Uterus (tissue), 4 donors: ENCODE measurements around the gene RNF13. TPM values are rescaled to one million over a fixed set of nuclear protein-coding genes. Genes with fewer than 3 reads are reported as not detected.
A peak's percentile ranks its signal among the peaks of the same experiment; 100 is the strongest.

Source experiments
- DNase-seq, 2 donors: peaks; one replicate each; pipeline ENCODE4 v3.0.0-alpha.2; 2019 to 2020
- H3K27ac ChIP-seq, 2 donors: fragments of 200-600 bp; sonication (generic); 1 replicate in 1 of 2; 2 replicates in 1 of 2; pipeline ENCODE4 v1.5.1; 2016 to 2018
- H3K27me3 ChIP-seq, 2 donors: fragments of 200-600 bp; sonication (generic); one replicate each; pipeline ENCODE4 v1.5.1; 2018 to 2019; ENCODE audit warnings: control low read depth in 1 of 2
- H3K36me3 ChIP-seq, 2 donors: fragments of 200-600 bp; sonication (generic); one replicate each; pipeline ENCODE4 v1.5.1; 2019; ENCODE audit warnings: control low read depth in 1 of 2
- H3K4me1 ChIP-seq, 2 donors: fragments of 200-600 bp; sonication (generic); one replicate each; pipeline ENCODE4 v1.5.1; 2018 to 2019; ENCODE audit warnings: control low read depth in 1 of 2
- H3K4me3 ChIP-seq, 2 donors: fragments of 200-600 bp; sonication (generic); 1 replicate in 1 of 2; 2 replicates in 1 of 2; pipeline ENCODE4 v1.5.1; 2018 to 2019; ENCODE audit warnings: mild to moderate bottlenecking in 1 of 2
- H3K9me3 ChIP-seq, 2 donors: fragments of 200-600 bp; sonication (generic); one replicate each; pipeline ENCODE4 v1.5.1; 2019; ENCODE audit warnings: control low read depth in 1 of 2
- POLR2A ChIP-seq, 2 donors: fragments of 450-650 bp; IDR thresholded peaks; one replicate each; pipeline ENCODE4 v1.6.1; 2016; ENCODE audit warnings: antibody characterized with exemption in 2 of 2, mild to moderate bottlenecking in 1 of 2, moderate library complexity in 1 of 2
- intact Hi-C: fragments of 100-400 bp; cut with DNase I; formaldehyde crosslinking; loops from one replicate; pipeline ENCODE4 v1.15.1; 2023; ENCODE audit warnings: low total_unique reads
- total RNA-seq, 4 donors: library from RNA; depleted of rRNA in 3 of 4; stranded (reverse); fragments of >200 nt in 3 of 4; gene quantifications; one replicate each; pipeline versions ENCODE4 v1.1.0 to v1.2.4, GENCODE V29; 2014 to 2023
- TF ChIP-seq, protein P1 (sequence below), 4 experiments: fragments of 200-600 bp in 2 of 4; fragments of 450-650 bp in 2 of 4; sonication (generic) in 2 of 4; IDR thresholded peaks; one replicate each; pipeline ENCODE4 v1.5.1; 2016 to 2019; ENCODE audit warnings: antibody characterized with exemption in 4 of 4, mild to moderate bottlenecking in 2 of 4, moderate library complexity in 1 of 4
- donor health status: DM: yes; HTN: yes; CAD: no.

Gene RNF13
- total RNA-seq, 4 donors from 2014 or later, result 108 to 131 (median 113) TPM

DNA sequence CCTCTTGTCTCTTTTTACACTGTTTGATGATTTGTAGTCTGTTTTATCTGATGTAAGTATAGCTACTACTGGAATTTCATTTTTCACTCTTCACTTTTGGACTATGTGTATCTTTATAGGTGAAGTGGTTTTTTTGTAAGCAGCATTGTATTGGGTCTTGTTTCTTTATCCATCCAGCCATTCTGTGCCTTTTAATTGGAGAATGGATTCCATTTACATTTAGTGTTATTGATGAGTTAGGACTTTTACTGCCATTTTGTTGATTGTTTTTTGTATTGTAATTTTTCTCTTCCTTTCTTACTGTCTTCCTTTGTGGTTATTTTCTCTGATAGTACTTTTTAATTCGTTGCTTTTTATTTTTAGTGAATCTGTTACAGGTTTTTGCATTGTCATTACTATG, 54.5 kb downstream of the RNF13 start:
- peaks cover 0 to 9% of the 10 kb centered on the region in 2 donors for H3K9me3 ChIP-seq
- no peak overlapping the region for H3K4me3 ChIP-seq
- H3K36me3 ChIP-seq, result no peaks in the 10 kb centered on the region
- no peaks in the 10 kb centered on the region for H3K27me3 ChIP-seq
- no peaks in the 10 kb centered on the region for H3K4me1 ChIP-seq
- H3K27ac ChIP-seq, result no peak overlapping the region
- no peak for DNase-seq
- intact Hi-C loops, result no loop called here
- TF ChIP-seq, protein P1, sequence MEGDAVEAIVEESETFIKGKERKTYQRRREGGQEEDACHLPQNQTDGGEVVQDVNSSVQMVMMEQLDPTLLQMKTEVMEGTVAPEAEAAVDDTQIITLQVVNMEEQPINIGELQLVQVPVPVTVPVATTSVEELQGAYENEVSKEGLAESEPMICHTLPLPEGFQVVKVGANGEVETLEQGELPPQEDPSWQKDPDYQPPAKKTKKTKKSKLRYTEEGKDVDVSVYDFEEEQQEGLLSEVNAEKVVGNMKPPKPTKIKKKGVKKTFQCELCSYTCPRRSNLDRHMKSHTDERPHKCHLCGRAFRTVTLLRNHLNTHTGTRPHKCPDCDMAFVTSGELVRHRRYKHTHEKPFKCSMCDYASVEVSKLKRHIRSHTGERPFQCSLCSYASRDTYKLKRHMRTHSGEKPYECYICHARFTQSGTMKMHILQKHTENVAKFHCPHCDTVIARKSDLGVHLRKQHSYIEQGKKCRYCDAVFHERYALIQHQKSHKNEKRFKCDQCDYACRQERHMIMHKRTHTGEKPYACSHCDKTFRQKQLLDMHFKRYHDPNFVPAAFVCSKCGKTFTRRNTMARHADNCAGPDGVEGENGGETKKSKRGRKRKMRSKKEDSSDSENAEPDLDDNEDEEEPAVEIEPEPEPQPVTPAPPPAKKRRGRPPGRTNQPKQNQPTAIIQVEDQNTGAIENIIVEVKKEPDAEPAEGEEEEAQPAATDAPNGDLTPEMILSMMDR (IDR thresholded peaks at IDR 0.05), result no peak

DNA sequence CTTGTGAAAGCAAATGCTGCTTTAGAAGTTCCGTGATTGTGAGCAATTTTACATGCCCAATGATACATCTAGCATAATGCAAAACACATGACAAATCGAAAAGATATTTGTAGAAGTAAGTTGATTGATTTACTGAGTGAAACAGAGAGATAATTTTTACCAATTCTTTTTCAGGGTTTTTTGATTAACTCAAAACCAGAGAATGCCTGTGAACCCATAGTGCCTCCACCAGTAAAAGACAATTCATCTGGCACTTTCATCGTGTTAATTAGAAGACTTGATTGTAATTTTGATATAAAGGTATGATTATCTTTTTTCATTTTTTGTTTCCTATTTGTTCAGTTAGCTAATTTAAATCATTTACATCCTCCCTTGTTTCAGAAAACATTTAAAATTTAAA, 58.8 kb downstream of the RNF13 start:
- no peak for TF ChIP-seq POLR2A (IDR thresholded peaks at IDR 0.05)
- TF ChIP-seq, protein P1 (IDR thresholded peaks at IDR 0.05), result no peak

DNA sequence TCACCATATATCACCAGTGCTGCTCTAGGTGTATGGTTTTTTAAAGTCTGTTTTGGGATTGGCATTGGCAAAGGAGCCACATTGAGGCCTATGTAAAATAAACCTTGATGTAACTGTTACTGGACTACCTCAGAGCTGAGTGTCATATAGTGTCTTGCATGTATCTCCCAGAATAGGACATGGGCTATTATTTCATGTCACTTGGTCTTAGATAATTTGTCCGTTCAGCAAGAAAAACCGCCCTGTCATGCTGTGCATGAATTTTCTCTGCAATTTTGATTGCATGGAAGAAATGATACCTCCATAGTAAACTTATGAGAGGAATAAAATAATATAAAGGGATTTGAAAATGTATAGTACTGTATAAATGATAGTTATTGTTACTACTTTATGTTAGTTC, 59.6 kb downstream of the RNF13 start:
- no peak for DNase-seq
- Histone ChIP-seq H3K4me3 (no peak overlapping the region), H3K27me3 (no peaks in the 10 kb centered on the region), H3K4me1 (peaks cover 0 to 3% of the 10 kb centered on the region in 2 donors), H3K36me3 (no peaks in the 10 kb centered on the region), H3K27ac (no peak overlapping the region), H3K9me3 (peaks cover 0 to 9% of the 10 kb centered on the region in 2 donors)
- TF ChIP-seq, protein P1 (IDR thresholded peaks at IDR 0.05), result no peak
- no peak for TF ChIP-seq POLR2A (IDR thresholded peaks at IDR 0.05)
- intact Hi-C loops, result no loop called here

More for the DNA sequence above, 58.8 kb downstream of the RNF13 start:
- intact Hi-C loops, result no loop called here
- H3K4me3 ChIP-seq, result no peak overlapping the region
- H3K27ac ChIP-seq, result no peak overlapping the region
- peaks cover 0 to 9% of the 10 kb centered on the region in 2 donors for H3K9me3 ChIP-seq
- no peaks in the 10 kb centered on the region for H3K27me3 ChIP-seq
- H3K36me3 ChIP-seq, result no peaks in the 10 kb centered on the region
- DNase-seq, result no peak
- peaks cover 0 to 3% of the 10 kb centered on the region in 2 donors for H3K4me1 ChIP-seq

DNA sequence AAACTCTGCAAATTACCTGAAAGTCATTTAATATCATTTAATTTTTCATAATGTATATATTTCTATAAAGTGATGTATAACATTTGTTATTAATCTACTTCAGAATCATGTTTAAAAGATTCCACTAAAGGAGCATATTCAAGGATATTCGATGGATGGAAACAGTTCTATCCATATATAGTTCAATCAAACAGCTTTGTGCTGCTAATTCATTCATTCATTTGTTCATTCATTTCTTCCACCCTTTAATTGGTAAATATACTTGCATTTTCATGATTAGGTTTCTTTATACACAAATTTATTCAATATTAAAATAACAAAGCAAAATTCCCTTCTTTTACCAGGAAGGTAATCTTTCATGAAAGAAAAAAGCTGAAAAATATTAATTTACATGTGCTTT, 64.7 kb downstream of the RNF13 start:
- no peak overlapping the region for H3K27ac ChIP-seq
- H3K36me3 ChIP-seq, result no peaks in the 10 kb centered on the region
- no peaks in the 10 kb centered on the region for H3K27me3 ChIP-seq
- no peak for TF ChIP-seq POLR2A (IDR thresholded peaks at IDR 0.05)
- TF ChIP-seq, protein P1 (IDR thresholded peaks at IDR 0.05), result no peak
- no peaks in the 10 kb centered on the region for H3K9me3 ChIP-seq
- peaks cover 0 to 3% of the 10 kb centered on the region in 2 donors for H3K4me1 ChIP-seq
- no peak overlapping the region for H3K4me3 ChIP-seq
- intact Hi-C loops, result no loop called here
- no peak for DNase-seq

DNA sequence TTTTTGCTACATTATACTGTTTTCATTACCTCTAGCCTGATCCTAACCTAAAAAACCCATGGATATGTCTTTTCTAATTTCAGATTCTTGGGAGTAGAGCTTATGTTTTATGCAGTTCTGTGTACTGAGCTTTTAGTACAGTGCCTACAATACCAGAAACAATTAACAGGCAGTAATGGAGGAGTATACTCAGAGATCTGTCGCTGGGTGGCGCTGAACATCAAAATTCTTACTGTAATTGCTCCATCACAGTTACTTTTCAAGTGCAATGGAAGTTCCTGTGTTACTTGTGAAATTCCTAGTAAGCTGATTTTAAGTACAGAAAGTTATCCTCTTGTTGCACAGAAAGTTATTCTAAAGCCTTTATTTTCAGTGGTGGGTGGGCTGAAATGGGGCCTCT, 66.9 kb downstream of the RNF13 start:
- Histone ChIP-seq H3K9me3 (no peaks in the 10 kb centered on the region), H3K27me3 (no peaks in the 10 kb centered on the region), H3K27ac (no peak overlapping the region), H3K36me3 (no peaks in the 10 kb centered on the region), H3K4me3 (no peak overlapping the region), H3K4me1 (peaks cover 0 to 3% of the 10 kb centered on the region in 2 donors)
- peak; percentile 31 to 36 for DNase-seq
- intact Hi-C loops, result no loop called here
- TF ChIP-seq, protein P1 (IDR thresholded peaks at IDR 0.05), result peak; percentile 24 to 48 (median 38)
- TF ChIP-seq POLR2A (IDR thresholded peaks at IDR 0.05), result no peak
